Mammary epithelial cell (primary cell): ENCODE measurements around the gene CCDC187.

Source experiments
- CTCF ChIP-seq, 2 donors: IDR thresholded peaks in 1 of 2; conservative IDR thresholded peaks in 1 of 2; 2 replicates each; pipeline ENCODE4 v1.5.1; 2011 to 2012; ENCODE audit warnings: inconsistent platforms in 2 of 2, low read length in 2 of 2, mild to moderate bottlenecking in 2 of 2, control low read depth in 1 of 2, low read depth in 1 of 2; ENCODE audit not compliant: insufficient read depth in 1 of 2; ENCODE audit errors: extremely low read depth in 1 of 2
- EZH2 ChIP-seq: IDR thresholded peaks from 2 replicates; pipeline ENCODE4 v1.6.1; 2012; ENCODE audit warnings: low read length, inconsistent platforms, borderline replicate concordance

- TF ChIP-seq CTCF (conservative IDR thresholded peaks at IDR 0.05 in 1 of 2, IDR thresholded peaks at IDR 0.05 in 1 of 2; ENCODE audit: extremely low read depth in 1 of 2, insufficient read depth in 1 of 2, low read depth in 1 of 2, low read length in 2 of 2), result no peak
- no peak for TF ChIP-seq EZH2
Measured at GRCh38 chr9:136296434-136297015, 7.4 kb downstream of the CCDC187 start.
